Right lung (tissue), 5 donors: Measurements from ENCODE around the gene SPECC1. TPM values are rescaled to one million over a fixed set of nuclear protein-coding genes. Genes with fewer than 3 reads are reported as not detected.
A peak's percentile ranks its signal among the peaks of the same experiment; 100 is the strongest.
"Not testable (repeated sequence)": the region's sequence is repeated elsewhere in the genome, so short reads cannot be mapped to it uniquely, and the experiment has no call there.

Source experiments
- DNase-seq, 2 donors: peaks; one replicate each; pipeline ENCODE4 v3.0.0-alpha.2; 2013
- polyA plus RNA-seq, 5 donors: library from polyadenylated mRNA; unstranded; fragments of 120-200 nt; gene quantifications; one replicate each; pipeline versions ENCODE4 v1.2.1 to v1.2.3, GENCODE V29; 2013; ENCODE audit warnings: inconsistent platforms in 1 of 5, low replicate concordance in 1 of 5; ENCODE audit not compliant: insufficient read length in 5 of 5, insufficient read depth in 1 of 5

SPECC1 gene
- polyA plus RNA-seq, 5 donors, result 5.4 to 9.0 (median 6.5) TPM

DNA sequence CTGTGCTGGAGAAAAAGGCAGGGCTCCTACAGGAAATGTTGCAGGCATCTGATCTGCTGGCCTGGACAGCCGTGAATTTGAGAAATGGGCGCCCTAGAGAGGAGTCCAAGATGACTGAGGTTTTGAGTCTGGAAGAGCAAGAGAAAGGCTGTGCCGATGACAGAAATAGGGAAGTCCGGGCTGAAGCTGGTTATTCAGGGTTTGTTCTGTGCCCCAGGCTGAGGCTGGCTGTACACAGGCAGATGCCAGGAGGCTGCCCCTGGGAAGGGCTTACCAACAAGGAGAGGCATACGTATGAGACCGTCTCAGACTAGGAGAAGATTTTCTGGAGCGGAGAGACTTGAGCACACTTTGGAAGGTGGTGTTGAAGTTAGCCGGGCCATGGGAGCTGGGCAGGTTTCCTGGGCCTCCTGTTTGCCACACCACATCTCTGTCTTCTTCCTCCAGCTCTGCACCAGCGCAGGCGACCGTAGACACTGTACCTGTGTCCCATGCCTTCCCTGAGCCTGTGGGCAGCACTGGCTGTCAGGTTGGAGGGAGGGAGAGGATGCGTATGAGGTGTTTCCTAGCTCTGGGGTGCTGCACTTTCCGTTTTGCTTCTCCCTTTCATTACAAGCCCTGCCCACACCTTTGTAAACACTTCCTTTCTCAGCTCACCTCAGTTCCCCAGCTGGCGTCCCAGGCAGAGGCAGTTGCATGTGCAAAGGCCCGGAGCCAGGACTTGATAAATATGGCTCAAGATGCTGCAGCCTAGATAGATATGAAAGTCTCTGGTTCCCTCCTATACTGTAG, 80.8 kb downstream of the SPECC1 start:
- no peak for DNase-seq

GRCh38 chr17:20091174-20092029, 82.2 kb downstream of the SPECC1 start:
- DNase-seq, result peak in 1 of 2 donors; percentile 20

DNA sequence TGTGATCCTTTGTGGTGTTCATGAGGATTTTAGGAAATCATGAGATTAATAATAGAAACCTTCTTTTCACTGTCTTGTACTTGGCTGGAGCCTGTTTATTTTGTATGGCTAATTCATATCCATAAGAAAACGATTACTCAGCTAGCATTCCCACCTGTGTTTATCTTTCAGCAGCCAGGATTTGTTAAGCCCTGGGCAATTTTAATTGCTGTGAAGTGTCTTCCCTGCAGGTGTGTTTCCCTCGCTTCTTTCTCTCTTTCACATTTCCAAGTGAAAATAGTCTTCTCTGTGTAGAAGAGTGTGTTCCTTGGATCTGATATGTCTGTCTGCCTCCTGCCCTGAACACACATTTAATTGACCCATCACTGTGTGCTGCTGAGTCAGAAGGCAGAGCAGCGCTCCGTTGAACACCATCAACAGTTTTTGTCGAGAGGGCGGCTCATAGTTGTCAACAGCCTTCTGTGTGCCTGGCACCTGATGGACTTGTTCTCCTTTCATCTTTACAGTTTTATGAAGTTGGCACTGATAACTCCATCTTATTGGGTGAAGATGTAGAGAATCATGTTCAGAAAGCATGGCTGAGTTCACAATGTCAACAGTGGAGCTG, 83.2 kb downstream of the SPECC1 start:
- DNase-seq, result no peak

- no peak for DNase-seq
Measured at GRCh38 chr17:20092973-20093626, 83.9 kb downstream of the SPECC1 start.

GRCh38 chr17:20094777-20095176, 85.6 kb downstream of the SPECC1 start:
- DNase-seq, result no peak

DNA sequence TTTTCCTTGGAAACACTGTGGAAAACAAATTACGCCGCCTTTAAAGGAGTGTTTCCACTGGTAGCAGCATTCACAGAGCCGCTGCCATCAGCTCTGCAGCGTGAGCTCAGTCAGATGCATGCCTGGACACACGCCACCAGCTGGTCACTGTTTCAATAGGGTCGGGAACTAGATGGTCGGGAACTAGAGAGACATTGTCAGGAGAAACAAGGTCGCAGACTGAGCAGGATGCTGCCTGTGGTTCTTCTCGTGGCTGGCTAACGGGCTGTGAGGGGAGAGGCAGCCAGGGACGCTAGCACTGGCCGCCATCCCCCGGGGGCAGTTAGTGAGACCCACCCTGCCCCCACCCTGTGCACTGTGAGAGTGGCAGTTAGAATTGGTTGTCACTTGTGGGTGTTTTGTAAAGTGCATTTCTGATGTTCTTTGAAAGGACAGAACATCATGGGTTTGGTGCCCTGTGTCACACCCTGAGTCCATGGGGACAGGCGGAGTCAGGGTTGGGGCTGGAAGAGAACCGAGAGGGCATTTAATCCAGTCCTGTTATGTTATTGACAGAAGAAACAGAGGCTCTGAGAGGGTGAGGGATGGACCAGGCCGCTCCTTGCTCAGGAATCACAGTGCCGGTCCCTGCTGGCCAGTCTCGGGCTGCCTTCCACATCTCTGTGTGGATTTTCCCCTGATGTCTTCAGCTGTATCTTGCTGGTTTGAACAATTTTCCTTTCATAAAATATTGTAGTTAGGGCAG, 86.3 kb downstream of the SPECC1 start:
- DNase-seq, result peak; percentile 55 to 56

DNA sequence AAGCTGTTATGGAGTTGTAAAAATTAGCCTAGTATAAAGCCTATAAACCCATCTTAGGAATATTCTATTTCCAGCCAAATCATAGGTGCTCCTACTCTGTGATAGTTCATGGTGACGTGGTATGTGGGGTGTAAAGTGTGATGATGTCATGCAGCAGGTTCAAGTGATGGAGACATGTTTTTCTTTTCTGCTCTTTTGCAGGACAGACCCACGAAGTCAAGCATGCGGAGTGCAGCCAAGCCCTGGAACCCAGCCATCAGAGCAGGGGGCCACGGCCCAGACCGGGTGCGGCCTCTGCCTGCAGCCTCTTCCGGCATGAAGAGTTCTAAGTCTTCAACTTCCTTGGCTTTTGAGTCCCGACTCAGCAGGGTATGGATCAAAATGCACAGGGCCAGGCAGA, 87.3 kb downstream of the SPECC1 start:
- DNase-seq, result no peak

DNA sequence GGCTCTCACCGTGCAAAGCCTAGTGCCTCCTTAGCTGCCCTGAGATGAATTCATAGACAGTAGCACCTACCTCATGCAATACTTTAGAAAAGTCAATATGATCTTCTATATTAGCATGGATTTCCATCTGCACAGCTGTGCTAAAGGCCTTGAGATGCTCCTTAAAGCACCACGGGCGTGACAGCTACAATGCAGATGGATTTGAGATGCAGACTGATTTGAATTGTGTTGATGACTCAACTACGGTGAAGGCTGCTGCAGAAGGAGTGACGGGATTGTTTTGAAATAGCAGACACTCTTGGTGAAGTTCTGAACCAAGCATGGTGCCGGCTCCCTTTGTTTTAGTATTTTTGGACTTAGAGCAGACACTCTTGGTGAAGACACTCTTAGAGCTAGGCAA, 88.2 kb downstream of the SPECC1 start:
- no peak for DNase-seq

GRCh38 chr17:20098314-20098713, 89.2 kb downstream of the SPECC1 start:
- DNase-seq, result no peak

DNA sequence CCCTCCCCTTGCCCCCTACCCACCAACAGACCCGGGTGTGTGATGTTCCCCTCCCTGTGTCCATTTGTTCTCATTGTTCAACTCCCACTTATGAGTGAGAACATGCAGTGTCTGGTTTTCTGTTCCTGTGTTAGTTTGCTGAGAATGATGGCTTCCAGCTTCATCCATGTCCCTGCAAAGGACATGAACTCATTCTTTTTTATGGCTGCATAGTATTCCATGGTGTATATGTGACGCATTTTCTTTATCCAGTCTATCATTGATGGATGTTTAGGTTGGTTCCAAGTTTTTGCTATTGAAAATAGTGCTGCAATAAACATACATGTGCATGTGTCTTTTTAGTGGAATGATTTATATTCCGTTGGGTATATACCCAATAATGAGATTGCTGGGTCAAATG, 91.6 kb downstream of the SPECC1 start:
- not testable (repeated sequence) for DNase-seq

DNA sequence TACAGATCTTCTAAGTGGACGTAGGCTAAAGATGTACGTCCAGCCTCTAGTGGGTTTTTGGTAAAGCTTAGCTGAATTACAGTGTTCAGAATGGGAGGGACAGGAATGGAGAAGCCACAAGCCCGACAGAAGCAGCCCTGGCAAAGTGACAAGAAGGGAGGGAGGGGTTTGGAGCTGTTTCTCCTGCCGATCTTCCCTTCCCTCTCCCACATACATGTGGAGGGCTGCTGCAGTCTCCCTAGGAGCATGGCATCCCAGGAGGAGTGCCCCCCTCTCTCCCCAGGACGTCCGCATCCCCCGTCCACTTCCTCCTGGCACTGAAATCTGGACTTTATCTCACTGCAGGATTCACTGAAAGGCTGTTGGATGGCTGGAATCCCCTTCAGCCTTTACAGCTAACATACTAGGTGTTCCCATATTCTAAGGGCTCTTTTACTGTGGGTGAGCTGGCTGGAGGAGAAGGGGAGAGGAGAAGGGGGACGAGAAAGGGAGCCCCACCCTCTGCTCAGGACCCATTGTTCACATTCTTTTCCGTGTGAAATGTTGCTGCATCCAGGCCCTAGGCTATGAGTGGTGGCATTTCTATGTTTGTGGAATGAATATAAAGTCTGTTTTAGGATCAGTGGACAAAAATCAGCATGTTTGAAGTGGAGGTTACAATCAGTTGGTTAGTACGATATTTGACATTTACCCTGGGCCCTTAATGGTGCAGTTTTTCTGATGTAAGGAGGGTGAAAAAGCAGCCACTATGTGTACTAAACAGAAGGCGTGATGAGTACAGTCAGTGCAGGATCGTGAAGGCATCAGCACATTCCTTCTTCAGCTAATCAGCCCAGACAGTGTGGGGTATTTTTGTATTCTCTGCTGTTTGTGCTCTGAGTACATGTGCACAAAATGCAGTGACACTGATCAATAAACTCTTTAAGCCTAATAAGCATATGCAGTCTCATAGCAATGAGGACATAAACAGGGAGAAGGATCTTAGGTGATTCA, 94.6 kb downstream of the SPECC1 start:
- no peak for DNase-seq

- DNase-seq, result no peak
Measured at GRCh38 chr17:20105539-20106280, 96.6 kb downstream of the SPECC1 start.

DNA sequence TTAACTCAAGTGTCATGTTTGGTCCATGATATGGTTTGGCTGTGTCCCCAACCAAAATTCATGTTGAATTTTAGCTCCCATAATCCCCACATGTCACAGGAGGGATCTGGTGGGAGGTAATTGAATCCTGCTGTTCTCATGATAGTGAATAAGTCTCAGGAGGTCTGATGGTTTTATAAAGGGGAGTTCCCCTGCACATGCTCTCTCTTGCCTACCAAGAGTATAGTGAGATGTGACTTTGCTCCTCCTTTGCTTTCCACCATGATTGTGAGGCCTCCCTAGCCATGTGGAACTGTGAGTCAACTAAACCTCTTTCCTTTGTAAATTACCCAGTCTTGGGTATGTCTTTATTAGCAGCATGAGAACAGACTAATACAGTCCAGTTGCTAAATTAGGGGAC, 97.3 kb downstream of the SPECC1 start:
- DNase-seq, result not testable (repeated sequence)

DNA sequence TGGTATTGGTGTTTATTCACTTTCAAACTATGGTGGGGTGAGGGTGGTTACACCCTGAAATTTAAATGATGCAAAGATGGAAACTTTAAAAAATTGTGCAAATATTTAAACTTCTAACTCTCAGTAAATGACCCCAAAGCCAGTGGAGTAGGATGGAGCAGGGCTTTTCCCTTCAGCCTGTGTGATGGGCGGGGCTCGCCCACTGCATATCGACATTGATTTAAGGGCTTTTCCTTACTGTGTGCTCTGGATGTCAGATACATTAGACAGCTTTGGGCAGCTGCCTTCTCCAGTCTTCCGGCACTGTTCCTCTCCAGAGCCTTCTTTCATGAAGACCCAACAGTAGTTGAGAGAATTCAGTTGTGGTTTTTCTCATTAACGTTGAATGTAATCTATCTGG, 99.9 kb downstream of the SPECC1 start:
- DNase-seq, result no peak

DNA sequence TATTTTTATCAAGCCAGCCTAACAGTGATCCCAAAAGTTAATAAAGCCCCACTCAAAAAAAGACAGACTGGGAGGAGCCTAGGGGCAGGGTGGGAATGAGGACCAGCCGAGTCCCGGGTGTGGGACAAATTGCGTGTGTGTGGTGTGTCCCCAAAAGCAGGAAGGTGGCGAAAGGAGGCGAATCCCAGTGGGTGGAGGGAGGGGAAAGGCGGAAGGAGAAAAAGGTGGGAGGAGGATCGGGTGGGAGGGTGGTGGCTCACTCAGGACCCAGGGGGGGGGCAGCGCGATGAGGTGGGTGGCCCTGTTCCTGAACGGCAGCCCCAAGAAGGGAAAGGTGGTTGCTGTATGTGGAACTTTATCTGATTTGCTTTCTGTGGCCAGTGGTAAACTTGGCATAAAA, 102.4 kb downstream of the SPECC1 start:
- no peak for DNase-seq

DNA sequence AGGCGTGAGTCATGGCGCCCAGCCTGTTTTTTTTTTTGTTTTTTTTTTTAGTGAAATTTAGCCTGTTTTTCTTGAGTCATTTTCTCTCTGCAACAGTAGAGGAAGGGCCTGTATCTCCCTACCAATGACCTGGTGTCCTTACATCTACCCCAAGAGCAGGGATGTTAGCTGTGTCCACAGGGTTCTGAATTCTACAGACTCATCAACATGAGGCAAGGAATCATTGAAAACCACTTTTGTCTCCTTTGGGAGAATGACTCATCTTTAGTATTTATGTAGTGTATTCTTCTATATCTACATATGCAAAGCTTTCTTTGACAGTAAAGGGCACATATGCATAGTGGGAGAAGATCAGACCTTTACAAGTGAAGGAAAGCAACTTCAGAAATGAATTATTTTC, 105.3 kb downstream of the SPECC1 start:
- no peak for DNase-seq

DNA sequence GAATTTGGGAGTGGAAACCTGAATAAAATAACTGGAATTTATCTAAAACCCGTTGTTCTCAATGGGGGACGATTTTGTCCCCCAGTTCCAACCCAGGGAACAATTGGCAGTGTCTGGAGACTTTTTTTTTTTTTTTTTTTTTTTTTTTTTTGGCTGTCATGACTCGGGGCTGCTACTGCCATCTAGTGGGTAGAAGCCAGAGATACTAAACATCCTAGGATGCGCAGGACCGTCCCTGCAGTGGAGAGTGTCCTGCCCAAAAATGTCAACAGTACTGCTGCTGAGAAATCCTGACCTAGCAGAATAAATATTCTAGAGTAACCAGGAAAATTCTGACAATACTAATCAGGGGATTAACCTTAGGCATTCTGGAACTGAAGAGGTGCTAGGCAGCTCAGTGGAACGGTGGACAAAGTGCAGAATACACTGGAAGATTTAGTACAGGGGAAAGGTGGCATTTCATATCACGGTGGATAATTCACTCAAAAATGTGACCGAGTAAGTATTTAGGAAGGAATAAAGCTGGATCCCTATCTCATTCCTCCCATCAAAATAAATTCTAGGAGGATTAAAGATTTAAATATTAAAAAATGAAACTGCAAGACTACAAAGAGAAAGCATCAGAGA, 107.6 kb downstream of the SPECC1 start:
- DNase-seq, result peak in 1 of 2 donors; percentile 50

DNA sequence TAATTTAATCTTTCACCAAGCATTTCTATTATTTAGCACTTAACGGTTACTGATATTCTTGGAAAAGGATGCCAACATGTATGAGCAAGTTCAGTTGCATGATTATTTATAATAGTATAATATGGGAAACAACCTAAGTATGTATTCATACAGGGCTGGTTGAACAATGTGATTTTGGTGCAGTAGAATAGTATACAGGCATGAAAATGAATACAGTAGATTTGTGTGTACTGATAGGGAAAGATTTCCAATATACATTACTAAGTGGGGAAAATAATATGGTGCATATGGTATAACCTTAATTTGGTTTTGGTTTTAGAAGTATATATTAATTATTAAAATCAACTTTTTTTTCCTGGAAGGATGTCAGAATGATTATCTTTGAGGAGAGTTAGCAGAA, 109.1 kb downstream of the SPECC1 start:
- DNase-seq, result no peak

DNA sequence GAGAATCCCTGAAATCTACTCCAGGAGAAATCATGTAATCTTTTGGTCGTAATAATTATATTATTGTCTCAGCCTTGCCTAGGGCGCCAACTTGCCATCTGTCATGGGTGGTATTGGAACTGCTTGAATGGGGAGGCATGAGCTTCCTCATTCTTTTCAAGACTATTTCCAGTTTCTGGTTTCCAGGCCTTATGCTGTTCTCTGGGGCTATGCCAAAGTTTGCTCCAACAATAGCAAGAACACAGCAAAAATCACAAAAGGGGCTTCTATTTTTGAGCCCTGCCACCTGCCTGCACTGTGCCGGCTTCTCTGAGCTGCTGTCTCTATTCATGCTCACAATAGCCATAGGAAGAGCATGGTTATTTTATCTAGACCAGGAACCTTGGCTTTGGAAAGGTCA, 111.7 kb downstream of the SPECC1 start:
- DNase-seq, result no peak
